ENCODE measurements around the gene DDX28.

GRCh38 chr16:68019167-68019680 lies 3.8 kb downstream of the DDX28 start:
- TF ChIP-seq MYC (IDR thresholded peaks at IDR 0.05; ENCODE audit: insufficient read depth, insufficient read length, insufficient replicate concordance, low read length, severe bottlenecking) (no peak), CTCF (IDR thresholded peaks at IDR 0.05 in 2 of 3, conservative IDR thresholded peaks at IDR 0.05 in 1 of 3; ENCODE audit: control insufficient read depth in 2 of 3, extremely low read depth in 1 of 3, insufficient read depth in 1 of 3, low read depth in 3 of 3, low read length in 3 of 3) (no peak), NR2C2 (IDR thresholded peaks at IDR 0.05; ENCODE audit: borderline replicate concordance, control insufficient read depth, insufficient read length, low read depth) (no peak), SMC3 (IDR thresholded peaks at IDR 0.05; ENCODE audit: borderline replicate concordance, low read length) (no peak), CBX3 (IDR thresholded peaks at IDR 0.05; ENCODE audit: borderline replicate concordance, low read depth) (no peak), BRCA1 (IDR thresholded peaks at IDR 0.05; ENCODE audit: low read depth, low read length) (no peak)

Data from GM12878 (cell line).